GM15510 (cell line): Measurements from ENCODE around the gene TRABD2A.

ENCODE experiments used
- POLR2A ChIP-seq: IDR thresholded peaks from 3 replicates; pipeline ENCODE4 v1.6.1; 2011; ENCODE audit warnings: borderline replicate concordance; ENCODE audit not compliant: insufficient read length; ENCODE audit errors: extremely low read depth

Gene TRABD2A

DNA sequence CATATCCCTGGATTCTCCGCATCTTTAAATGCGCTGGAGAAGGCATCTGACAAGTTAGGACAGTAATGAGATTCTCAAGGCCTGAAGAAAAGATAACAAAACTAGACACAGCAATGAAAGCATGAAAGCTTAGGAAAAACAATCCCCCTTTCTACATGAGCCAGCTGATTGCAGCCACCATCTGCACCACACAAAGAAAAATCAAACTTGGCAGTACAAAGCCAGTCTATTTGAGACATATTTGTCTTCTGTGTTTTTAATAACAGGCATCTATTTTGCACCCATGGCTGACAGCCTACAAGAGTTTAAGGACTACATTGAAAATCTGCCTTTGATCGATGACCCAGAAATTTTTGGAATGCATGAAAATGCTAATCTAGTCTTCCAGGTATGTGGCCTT lies 83.6 kb downstream of the TRABD2A start:
- TF ChIP-seq POLR2A, result no peak

GRCh38 chr2:84796798-84797197 lies 84.1 kb downstream of the TRABD2A start:
- TF ChIP-seq POLR2A, result no peak

DNA sequence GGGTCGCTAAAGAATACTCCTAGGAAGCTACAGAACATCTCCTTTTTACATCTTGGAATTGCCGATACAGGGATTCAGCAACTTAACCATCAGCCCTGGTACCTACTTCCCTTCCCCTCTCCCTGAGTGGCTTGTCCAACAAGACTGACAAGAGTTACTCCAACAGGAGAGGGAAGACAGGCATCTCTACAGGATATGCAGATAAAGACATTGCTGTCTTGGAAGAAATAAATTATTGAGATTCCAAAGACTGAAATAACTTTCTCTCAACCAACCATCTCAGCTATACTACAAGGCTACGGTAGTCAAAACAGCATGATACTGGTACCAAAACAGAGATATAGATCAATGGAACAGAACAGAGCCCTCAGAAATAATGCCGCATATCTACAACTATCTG lies 87.2 kb downstream of the TRABD2A start:
- TF ChIP-seq POLR2A, result no peak

DNA sequence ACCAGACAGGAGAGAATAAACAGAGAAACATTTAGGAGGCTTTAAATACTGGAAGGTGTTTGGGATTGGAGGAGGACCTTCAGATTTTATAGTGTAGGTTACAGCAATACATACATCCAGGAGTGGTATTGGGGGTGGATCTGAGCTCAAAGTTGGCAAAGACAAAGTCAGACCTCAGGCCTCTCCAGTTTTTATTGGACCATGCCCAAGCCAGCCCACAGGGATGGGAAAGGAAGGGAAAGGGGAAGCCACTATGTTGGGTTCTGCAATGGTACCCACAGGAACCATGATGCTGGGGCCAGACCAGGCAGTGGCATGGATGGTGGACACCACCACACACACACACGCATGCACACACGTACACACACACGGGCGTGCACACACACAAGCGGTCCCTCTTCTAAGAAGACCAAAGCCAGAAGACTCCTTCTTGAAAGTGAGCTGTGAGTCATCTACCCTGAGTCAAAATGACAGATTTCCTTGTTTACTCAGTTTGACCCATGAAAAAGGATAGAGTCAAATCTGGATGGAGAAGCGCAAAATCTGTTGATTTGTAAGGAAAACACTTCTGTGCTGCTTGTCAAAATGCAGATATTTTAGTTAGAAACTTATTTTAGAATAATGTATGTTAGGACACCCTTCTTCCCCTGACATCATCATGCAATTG lies 87.9 kb downstream of the TRABD2A start:
- no peak for TF ChIP-seq POLR2A

DNA sequence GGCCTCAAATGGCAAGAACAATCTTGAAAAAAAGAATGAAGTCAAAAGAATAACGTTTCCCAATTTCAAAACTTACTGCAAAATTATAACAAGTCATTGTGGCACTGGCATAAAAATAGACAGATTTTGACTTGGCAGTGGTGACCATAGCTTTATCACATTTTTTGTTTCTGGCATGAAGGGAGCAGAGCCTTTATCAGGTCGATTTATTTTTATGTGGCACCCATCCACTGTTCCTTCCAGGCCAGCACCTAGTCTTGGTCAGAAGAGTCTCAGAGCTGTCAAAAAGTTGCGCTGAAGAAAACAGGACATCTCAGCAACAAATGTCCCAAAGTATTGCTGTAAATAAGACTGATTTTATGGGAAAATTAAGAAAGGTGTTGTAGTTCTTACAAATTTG lies 92.4 kb downstream of the TRABD2A start:
- TF ChIP-seq POLR2A, result no peak

GRCh38 chr2:84788027-84788426 lies 92.9 kb downstream of the TRABD2A start:
- no peak for TF ChIP-seq POLR2A

- TF ChIP-seq POLR2A, result no peak
Observed at GRCh38 chr2:84786601-84787000, 94.3 kb downstream of the TRABD2A start.

DNA sequence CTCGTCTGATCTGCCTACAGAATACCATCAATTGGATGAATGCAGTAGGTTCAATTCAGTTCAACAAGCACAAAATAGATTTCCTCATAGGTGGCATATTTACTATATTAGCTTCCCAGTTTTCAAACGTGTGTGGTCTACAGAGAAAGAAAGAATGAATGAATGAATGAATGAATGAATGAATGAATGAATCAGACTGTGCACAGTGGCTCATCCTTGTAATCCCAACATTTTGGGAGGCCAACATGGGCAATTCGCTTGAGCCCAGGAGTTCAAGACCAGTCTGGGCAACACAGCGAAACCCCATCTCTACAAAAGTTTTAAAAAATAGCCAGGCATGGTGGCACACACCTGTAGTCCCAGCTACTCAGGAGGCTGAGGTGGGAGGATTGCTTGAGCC lies 94.9 kb downstream of the TRABD2A start:
- no peak for TF ChIP-seq POLR2A

DNA sequence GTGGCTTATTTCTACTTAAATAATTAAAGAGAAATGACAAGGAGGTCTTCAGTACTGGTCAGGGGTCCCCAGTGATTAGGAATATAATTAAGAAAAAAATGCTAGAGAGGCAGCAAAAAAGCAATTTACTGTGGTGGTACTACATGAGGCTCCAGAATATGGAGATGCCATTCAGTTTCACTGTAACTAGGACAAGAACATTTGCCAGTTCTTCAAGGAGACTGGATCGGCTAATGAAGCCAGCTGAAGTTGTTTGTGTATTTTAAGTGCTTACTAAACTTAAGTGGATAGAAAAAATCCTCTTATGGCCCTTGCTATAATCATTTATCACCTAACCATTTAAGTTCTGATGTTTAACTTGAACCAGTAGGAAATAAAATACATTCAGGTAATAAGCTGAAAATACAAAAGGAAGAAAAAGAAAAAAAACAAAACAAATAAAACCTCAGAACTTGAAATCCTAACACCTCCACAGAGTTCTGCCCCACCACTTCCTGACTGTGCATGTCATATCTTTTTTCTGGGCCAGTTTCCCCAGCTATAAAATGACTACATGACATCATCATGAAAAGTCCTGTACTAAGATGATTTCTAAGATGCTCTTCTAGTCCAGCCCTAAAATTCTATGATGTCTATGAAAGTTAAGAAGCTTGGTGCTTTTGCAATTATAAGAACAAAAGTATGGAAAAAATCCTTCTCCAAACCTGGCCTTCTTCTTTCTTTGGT lies 98.0 kb downstream of the TRABD2A start:
- TF ChIP-seq POLR2A, result no peak

GRCh38 chr2:84781942-84782716 lies 98.8 kb downstream of the TRABD2A start:
- no peak for TF ChIP-seq POLR2A

DNA sequence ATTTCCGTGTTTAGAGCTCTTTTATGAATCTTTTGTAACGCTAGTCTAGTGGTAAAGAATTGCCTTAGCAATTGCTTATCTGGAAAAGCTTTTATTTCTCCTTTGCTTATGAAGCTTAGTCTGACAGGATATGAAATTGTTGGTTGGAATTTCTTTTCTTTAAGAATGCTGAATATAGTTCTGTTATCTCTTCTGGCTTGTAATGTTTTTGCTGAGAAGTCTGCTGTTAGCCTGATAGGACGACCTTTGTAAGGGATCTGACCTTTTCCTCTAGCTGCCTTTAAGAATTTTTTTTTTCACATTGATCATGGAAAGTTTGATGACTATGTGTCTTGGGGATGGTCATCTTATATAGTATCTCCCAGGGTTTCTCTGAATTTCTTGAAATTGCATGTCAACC lies 101.1 kb downstream of the TRABD2A start:
- no peak for TF ChIP-seq POLR2A

- TF ChIP-seq POLR2A, result no peak
Observed at GRCh38 chr2:84778911-84779690, 101.8 kb downstream of the TRABD2A start.

GRCh38 chr2:84776011-84776410 lies 104.9 kb downstream of the TRABD2A start:
- TF ChIP-seq POLR2A, result no peak
